Iris pigment epithelial cell (primary cell): Measurements from ENCODE around the gene IER5.

Experiments used
- DNase-seq: peaks from one replicate; pipeline ENCODE4 v3.0.0-alpha.2; 2011; ENCODE audit warnings: low read depth

IER5 gene

DNA sequence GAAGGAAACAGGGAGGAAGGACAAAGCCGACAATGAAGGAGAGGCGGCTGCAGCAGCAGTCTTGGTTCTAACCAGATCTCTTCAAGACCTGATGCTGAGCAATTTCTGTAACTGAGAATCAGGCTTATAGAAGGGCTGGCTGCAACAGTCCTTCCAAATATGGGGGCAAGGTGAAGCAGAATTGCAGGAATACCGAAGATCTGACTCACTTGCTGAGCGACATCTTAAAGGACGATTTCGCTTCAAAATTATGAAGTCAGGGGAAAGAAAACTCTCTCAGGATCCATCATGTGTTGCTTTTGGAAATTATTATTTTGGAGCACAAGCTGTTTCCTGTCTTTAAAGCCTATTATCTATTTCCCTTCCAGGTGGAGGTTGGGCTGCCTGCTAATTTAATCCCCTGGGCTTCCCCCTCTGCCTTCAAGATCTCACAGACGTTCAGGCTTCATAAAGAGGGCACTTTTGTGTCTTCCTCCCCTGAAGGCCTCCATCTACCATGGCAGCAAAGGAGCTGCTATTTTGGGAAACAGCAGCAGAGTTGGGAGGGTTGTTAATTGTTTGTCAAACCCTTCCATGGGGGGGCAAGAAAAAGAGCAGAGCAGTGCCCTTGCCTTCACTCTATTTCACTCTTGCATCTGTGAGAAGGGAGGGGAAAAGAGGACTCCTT is 10.8 kb upstream of the IER5 start:
- DNase-seq, result peak; percentile 57

DNA sequence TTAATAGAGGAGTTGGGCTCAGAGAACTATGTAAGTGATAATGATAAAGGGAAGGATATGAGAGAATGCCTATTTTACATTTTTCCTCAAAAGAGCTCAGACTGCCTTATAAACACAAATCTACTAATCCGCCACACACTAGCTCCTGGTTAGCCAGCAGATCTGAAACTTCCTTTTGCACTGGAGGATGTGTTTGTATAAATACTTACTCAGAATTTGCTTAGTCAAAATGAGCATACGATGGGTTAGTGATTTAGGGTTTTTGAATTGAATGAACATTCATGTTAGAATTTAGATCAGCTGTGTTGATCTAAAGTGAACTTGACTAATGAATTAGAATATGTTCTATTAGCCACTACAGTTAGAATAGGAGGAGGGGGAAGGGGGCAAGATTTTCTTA is 9.1 kb upstream of the IER5 start:
- DNase-seq, result no peak

DNA sequence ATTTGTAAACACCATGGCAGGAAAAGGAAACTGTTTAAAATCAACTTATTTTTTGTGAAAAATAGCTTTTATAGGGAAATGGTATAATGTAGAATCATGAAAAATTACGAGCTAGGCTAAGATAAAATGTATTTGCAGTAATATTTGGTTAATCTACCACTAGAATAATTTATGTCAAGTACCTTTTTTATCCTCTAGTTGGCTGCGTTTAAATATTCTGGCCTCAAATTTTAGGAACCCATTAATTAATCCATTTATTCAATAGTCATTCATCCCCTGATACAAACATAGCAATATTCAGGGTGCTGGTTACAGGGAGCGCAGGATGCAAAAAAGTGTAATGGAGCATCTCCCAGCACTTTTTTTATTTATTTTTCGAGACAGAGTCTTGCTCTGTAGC is 8.6 kb upstream of the IER5 start:
- no peak for DNase-seq

DNA sequence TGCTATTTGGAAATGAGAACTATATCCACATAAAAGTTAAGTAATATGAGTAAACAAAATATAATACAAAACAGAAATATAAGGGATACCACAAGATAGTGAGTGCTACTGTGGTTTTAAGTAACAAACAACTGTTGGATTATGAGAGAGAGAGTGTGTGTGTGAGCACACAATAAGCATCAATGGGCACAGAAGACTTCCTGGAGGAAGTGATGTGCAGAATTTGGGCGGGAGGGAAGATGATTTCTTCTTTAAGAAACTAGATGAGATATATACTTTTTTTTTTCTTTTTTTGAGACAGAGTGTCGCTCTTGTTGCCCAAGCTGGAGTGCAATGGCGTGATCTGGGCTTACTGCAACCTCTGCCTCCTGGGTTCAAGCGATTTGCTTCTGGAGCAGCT is 7.9 kb upstream of the IER5 start:
- no peak for DNase-seq

DNA sequence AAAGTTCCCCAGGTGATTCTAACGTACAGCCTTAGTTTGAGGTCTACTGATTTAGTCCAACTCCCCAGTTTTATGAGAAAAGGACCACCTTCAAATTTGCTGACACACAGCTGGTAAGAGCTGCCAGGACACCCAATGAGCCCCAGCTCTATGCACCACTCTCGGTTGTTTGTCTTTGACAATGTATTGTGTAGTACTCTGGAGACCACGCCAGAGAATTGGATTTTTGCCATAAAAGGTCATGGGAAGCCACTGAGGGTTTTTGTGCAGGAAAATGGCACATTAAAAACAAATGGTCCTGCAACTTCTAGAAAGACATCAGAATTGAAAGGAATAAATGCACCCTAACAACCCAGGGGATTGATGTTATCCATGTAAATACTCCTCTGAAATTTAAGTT is 7.1 kb upstream of the IER5 start:
- DNase-seq, result no peak

DNA sequence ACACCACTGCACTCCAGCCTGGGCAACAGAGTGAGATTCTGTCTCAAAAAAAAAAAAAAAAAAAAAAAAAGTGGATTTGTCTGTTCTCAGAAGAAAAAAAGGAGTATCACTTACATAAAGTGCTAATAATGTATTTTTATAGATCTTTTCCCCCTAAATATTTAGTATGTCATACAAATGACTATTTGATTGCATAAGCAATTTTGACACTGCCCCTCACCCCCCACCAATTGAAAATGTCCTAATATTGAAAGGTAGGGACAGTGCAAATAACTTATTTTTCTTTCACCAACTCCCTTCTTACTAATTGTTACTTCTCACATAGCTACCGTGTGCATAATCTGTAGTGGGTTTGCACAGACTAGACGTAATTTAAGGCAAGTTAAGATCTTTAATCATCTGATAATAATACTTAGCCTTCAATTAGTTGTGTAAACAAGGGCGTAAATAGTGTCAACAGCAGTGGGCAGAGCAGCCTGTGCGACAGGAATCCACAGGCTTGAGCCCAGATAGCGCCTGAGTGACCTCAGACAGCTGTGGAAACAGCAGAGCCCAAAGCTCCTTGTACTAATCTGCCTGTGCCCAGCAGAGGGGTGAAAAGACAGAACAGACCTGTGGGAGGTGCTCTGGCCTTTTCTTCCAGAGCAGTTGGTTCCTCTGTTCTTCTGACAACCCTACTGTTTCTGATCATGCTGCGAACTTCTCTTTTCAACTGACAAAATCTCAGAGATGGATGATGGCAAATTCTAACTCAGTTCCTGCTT is 4.5 kb upstream of the IER5 start:
- peak; percentile 39 for DNase-seq

DNA sequence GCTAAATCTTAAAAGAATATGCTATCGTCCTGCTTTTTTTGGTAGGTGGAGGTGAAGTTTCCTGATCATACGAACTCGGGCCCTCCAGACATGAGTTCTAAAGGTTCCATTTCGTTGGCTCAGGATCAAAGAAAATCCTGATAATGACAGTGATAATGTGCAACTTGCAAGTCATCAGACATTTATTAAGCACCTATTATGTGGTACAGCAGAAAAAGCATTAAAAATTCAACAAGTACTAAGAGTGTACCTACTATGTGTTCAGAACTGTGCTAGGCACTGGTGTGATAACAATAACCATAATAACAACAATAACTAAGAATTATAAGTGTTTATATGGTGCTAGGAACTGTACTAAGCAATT is 3.9 kb upstream of the IER5 start:
- no peak for DNase-seq

DNA sequence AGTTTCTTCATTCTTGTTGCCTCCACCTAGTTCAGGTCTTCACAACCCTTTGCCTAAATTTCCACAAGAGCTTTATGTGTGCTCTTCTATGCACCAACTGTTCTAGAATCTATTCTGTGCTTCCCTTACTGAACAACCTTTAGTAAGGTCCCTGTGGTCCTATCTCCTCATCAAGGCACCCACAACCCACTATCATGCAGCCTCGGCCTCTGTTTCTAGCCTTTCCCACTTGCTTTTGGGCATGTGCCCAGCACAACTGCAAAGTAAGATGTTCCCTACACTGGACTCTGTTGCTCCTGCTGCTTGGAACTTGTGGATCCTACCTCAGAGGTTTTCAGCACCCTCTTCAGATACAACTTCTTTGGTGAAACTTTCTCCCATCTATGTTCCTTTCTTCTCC is 2.4 kb upstream of the IER5 start:
- DNase-seq, result no peak

DNA sequence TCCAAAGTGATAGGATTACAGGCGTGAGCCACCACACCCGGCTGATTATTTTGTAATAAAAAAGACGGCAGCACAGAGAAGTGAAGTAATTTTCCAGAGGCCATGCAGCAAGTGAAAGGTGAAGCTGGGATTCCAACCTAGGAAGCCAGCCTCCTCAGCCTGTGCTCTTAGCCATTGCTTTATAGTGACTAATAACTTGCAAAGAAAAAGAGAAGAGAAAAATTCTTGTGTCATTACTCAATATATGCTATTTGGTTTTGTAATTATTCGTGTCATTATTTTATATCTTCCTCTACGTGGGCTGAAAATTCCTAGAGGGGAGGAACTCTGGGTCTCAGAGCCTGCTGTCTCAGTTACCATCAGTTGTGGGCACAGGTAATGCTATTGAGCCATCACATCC is 1.6 kb upstream of the IER5 start:
- peak; percentile 84 for DNase-seq

DNA sequence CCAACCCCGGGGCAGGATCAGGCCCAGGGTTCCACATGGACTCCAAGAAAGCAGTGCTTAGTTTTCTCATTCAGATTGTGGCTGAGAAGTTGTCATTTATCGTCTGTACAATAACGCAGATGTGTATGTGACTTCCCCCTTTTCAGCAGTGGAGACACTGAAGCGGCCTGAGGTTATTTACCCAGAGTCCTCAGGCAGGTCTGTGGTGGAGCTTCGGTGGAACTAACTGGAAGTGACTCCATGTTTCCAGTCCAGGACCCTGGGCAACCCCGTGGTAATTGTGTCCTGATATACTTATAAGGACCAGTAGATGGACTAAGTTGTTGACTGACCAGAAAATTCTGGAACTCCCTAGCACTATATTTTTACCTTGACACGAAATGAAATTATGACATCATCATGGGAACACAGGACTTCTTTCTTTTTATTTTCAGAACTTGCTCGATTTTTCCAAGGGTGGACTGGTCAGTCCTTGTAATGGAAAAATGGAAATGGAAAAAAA is 1.0 kb upstream of the IER5 start:
- DNase-seq, result no peak

DNA sequence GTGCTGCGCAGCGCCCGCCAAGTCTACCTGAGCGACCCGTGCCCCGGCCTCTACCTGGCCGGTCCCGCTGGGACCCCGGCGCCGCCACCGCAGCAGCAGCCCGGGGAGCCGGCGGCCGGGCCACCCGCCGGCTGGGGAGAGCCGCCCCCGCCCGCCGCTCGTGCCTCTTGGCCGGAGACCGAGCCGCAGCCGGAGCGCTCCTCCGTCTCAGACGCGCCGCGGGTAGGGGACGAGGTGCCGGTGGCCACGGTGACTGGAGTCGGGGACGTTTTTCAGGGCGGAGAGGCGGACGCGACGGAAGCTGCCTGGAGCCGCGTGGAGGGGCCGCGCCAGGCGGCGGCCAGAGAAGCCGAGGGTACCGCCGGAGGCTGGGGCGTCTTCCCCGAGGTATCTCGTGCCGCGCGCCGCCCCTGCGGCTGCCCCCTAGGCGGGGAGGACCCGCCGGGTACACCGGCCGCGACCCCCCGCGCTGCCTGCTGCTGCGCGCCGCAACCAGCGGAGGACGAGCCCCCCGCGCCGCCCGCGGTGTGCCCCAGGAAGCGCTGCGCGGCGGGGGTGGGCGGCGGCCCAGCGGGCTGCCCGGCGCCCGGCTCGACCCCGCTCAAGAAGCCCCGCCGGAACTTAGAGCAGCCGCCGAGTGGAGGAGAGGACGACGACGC is 646 bp downstream of the IER5 start:
- DNase-seq, result no peak

DNA sequence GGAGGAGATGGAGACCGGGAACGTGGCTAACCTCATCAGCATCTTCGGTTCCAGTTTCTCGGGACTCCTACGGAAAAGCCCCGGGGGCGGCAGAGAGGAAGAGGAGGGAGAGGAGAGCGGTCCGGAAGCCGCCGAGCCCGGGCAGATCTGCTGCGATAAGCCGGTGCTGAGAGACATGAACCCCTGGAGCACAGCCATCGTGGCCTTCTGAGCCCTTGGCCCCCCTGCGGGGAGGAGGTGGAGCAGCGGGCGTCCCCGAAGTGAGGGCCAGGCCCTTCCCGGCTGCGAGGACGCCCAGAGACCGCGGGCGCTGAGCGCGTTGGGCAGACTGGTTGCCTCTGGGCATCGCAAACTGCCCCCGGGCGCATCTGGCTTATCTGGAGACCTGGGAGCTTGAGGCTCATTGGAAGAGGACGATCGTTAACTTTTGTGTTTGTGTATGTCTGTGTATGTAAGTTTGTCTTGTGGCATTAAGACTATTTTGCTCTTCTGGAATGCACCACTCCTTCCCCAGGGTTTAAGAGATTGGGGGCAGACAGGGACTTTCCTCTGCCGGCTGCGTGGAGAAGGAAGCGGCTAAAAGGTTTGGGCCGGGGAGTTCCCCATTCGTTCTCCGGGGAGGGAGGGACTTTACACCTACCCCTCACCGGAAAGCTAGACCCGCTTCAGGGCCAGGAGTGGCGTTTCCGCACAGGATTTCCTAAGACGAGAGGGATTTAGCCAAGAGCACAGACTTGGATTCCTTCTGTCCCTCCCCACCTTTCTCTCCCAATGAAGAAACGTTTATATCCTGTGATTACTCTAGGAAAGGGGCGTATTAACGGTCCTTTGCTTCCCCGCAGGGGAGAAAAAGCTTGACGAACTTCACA is 1.4 kb downstream of the IER5 start:
- peak; percentile 80 for DNase-seq

DNA sequence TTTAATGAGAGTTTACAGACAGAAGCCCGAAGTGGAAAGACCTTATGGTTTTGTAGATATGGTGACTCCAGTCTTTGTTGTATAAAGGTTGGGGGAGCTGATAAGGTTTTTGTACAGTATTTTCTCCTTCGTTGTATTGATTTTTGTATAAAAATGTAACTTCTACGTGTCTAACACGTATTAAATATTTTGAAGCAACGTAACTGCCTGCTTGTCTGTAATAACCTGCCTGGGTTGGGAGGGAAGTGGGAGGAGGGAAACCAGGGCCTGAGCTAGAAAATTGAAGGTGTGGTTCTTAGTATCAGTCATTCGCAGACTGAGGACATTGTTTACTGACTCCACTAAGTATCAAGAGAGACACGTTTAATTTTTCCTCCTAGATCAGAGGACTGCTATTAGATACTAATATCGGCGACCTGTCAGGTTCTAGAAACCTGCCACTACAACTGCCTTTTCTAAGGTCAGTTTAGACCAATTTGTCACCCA is 2.2 kb downstream of the IER5 start:
- DNase-seq, result peak; percentile 48

DNA sequence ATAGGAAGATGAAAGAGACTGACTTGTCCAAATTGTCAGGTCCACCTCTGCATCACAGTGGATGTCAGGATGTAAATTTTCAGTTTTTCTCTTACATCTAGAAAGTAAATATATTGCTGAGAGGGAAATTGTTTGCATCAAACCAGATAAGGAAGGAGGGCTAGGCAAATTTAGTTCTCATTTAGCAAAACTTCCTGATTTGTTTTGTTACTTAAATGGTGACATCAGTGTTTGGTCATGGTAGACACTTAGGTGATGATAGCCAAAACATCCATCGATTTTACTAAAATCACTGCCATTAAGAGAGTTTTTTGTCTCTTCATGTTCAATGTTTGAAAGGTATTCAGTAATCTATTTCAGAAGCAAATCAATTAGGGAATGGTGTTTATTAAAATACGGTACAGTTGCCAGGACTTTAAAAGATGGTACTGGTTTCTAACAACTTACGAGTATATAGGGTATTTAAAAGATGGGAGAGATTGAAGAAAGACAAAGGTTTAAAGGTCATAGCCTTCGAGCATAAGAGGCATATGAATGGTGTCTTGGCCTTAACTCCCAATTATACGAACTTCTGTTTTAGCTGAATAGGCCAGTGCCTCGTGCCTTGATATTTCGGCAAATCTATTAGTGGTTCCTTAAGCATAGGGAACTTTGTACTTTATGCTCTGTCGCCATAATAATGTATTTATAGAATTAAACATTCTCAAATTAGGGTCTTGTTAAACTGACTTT is 3.0 kb downstream of the IER5 start:
- no peak for DNase-seq

DNA sequence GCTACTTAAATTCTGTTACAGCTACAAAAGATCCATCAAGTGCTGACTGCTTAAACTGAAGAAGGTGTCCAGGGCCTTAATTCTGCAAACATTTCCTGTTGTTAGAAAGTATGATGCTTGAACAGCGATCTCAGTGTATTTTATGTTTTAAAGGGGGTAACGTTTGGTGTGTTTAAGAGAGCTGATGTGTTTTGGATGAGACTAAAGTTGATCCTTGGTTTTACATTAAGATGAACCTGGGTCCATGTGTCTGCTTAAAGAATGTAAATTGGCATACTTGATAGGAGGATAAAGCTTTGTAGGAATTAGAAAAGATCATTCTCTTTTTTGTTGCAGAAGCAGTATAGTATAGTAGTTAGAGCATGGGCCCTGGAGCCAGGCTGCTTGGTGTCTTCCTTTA is 3.6 kb downstream of the IER5 start:
- no peak for DNase-seq

DNA sequence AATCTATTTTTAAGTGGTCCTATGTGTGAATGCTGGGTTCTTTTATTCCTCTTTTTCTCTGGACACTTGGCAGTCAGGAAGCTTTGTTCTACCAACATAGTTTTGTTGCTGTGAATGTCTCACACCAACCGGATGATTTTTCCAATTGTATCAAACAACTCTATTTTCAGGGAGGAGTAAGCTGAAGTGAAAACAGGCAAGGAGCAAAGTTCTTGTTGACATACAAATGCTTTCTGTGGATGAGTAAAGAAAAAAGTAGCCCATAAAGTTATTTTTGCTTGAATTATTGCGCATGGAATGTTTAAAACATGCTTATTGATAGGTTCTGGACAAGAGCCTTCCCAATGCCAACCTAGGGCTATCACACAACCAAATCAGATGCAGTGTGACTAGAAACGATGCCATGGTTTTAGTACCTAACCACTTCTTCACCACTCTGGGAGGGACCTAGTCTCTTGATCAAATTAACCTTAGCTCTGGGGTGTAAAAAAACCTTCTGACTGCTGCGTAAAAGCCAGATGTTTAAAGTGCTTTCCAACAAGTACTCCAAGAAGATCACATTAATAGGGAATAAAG is 4.5 kb downstream of the IER5 start:
- DNase-seq, result no peak

DNA sequence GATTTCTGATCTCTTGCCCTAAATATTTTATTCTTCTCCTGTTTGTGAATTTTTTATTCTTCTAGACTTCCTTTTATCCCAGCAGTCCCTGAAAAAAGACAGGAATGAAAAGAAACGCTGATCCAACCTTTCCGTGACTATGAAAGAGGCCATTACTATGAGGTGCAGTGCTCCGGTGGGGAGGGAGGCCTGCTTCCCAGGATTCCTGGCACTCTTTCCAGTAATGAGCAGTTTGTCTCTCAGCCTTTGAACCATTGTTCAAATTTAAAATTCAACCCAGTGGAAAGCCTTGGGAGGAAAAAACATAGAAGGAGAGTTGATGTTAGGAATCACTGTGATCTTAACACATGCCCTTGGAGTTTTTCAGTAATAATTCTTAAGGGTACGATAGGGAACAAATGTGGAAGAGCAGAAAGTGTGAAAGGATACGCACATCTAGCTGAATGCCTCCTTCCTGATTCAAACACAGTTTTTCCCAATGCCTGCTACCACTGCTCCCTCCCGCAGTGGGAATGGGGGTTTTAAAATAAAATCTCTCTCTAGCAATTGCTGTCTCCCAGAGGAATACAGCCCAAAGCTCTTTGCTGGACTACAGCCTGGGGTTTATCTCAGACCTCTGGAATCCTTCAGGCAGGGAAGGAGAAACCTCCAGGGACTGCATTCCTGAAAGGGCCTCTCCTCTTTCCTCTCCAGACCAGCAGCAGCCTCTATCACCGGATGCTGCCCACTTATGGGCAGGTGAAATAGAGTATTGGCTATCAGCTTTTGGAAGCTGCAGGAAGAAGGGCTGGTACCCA is 6.1 kb downstream of the IER5 start:
- DNase-seq, result peak; percentile 74

DNA sequence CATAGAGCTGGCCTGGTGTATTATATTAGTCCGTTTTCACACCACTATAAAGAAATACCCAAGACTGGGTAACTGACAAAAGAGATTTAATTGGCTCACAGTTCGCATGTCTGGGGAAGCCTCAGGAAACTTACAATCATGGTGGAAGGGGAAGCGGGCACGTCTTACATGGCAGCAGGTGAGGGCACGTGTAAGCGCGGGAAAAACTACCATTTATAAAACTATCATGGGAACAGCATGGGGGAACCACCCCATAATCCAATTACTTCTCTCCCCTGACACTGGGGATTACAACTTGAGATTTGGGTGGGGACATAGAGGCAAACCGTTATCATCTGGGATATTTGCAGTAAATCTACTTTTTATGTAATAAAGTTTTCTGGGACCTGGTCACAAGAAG is 6.8 kb downstream of the IER5 start:
- DNase-seq, result no peak

DNA sequence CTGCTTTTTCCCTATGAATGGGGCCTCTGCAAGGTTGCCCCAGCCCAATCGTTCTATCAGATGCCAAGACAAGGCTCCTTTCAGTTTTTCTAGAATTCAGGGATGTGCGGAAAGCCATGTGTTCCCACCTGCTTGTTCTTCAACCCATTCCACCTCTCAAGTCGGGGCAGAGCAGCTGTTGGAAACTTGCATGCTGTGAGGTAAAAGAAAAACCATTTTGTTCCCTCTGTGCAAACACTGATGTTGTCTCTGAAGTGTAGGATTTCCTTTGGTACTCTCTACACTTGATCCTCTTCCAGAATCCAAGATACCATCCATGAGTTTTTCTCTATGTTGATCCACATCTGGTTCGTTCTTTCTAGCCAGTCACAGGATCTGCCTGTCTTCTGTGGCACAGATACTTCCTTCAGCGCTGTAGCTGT is 7.3 kb downstream of the IER5 start:
- DNase-seq, result no peak

DNA sequence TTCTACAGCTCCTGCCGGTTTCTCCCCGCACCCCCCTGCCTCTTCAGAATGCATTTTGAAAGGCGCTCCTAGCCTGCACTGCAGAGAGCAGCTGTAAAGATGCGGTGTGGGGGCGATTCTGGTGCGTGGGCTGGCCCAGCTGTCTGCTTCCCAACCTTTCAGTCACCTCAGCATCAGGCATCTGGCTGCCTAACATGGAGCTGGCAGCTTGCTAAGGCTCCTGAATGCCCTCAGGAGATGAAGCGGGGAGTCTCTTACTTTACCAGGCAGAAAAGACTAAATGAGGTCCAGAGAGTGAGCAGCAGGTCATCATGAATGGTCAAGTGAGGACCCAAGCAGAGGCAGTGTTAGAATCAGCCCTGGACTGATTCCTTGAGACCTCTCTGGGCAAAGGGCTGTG is 8.7 kb downstream of the IER5 start:
- peak; percentile 43 for DNase-seq
